Neural cell (in vitro differentiated cells): ENCODE data around the gene ADAMTS17. TPM values are rescaled to one million over a fixed set of nuclear protein-coding genes. Genes with fewer than 3 reads are reported as not detected.

Experiments
- H2AFZ ChIP-seq: fragments of 200-600, 300-800 bp; sonication (generic), shearing (Covaris generic); 2 replicates; pipeline ENCODE4 v1.6.0; 2014; ENCODE audit warnings: low read depth, mild to moderate bottlenecking, antibody characterized with exemption, low read length, moderate library complexity
- H3F3A ChIP-seq: fragments of 200-600 bp; shearing (Covaris generic); 2 replicates; pipeline ENCODE4 v1.6.1; 2016; ENCODE audit warnings: mild to moderate bottlenecking, moderate library complexity, mixed read lengths, antibody characterized with exemption, low read length; ENCODE audit not compliant: insufficient read depth, poor library complexity, severe bottlenecking
- H3K27ac ChIP-seq: fragments of 200-600, 300-800 bp; sonication (generic), shearing (Covaris generic); 2 replicates; pipeline ENCODE4 v1.5.1; 2014; ENCODE audit warnings: mild to moderate bottlenecking, low read length, moderate library complexity
- H3K27me3 ChIP-seq: fragments of 300-800, 200-600 bp; sonication (generic), shearing (Covaris generic); 2 replicates; pipeline ENCODE4 v1.6.0; 2014; ENCODE audit warnings: mild to moderate bottlenecking, low read depth, low read length, moderate library complexity; ENCODE audit not compliant: insufficient read depth
- H3K36me3 ChIP-seq: fragments of 300-800, 200-600 bp; sonication (generic), shearing (Covaris generic); 2 replicates; pipeline ENCODE4 v1.5.1; 2014; ENCODE audit warnings: mild to moderate bottlenecking, antibody characterized with exemption, low read length, moderate library complexity; ENCODE audit not compliant: insufficient read depth
- H3K4me2 ChIP-seq: fragments of 300-800, 200-600 bp; sonication (generic), shearing (Covaris generic); 2 replicates; pipeline ENCODE4 v1.6.0; 2014; ENCODE audit warnings: mild to moderate bottlenecking, low read length
- H3K4me3 ChIP-seq: fragments of 300-800, 200-600 bp; sonication (generic), shearing (Covaris generic); 2 replicates; pipeline ENCODE4 v1.5.1; 2014; ENCODE audit warnings: mild to moderate bottlenecking, low read length, moderate library complexity
- H3K79me2 ChIP-seq: fragments of 200-600 bp; shearing (Covaris generic); replicated peaks from 2 replicates; pipeline ENCODE4 v1.6.0; 2014; ENCODE audit warnings: mild to moderate bottlenecking, low read length, moderate library complexity; ENCODE audit not compliant: insufficient read depth
- H3K9ac ChIP-seq: fragments of 300-800, 200-600 bp; sonication (generic), shearing (Covaris generic); 2 replicates; pipeline ENCODE4 v1.6.1; 2016; ENCODE audit warnings: mild to moderate bottlenecking, low read length, mixed read lengths
- H3K9me2 ChIP-seq: fragments of 200-600 bp; shearing (Covaris generic); 2 replicates; pipeline ENCODE4 v1.6.1; 2016; ENCODE audit warnings: mild to moderate bottlenecking, low read length, mixed read lengths; ENCODE audit not compliant: insufficient read depth
- H3K9me3 ChIP-seq: fragments of 200-600, 300-800 bp; sonication (generic), shearing (Covaris generic); 2 replicates; pipeline ENCODE4 v1.6.1; 2016; ENCODE audit warnings: mild to moderate bottlenecking, mixed run types, low read length, moderate library complexity, mixed read lengths
- H4K20me1 ChIP-seq: fragments of 200-600 bp; shearing (Covaris generic); 2 replicates; pipeline ENCODE4 v1.6.1; 2016; ENCODE audit warnings: mild to moderate bottlenecking, mixed run types; ENCODE audit not compliant: insufficient read depth
- CTCF ChIP-seq: fragments of 450-650 bp; IDR thresholded peaks from 2 replicates; pipeline ENCODE4 v1.5.1; 2014; ENCODE audit warnings: antibody characterized with exemption, mild to moderate bottlenecking, moderate library complexity; ENCODE audit not compliant: poor library complexity, severe bottlenecking
- EP300 ChIP-seq: fragments of 450-650 bp; conservative IDR thresholded peaks from 2 replicates; pipeline ENCODE4 v1.6.1; 2014; ENCODE audit warnings: antibody characterized with exemption, mild to moderate bottlenecking, moderate library complexity; ENCODE audit not compliant: poor library complexity, severe bottlenecking
- EZH2 ChIP-seq: fragments of 200-600, 300-800 bp; shearing (Covaris generic), sonication (generic); IDR thresholded peaks from 2 replicates; pipeline ENCODE4 v1.6.1; 2014; ENCODE audit warnings: antibody characterized with exemption, low read length, borderline replicate concordance, mild to moderate bottlenecking; ENCODE audit not compliant: insufficient read depth, poor library complexity, severe bottlenecking
- MXI1 ChIP-seq: fragments of 450-650 bp; conservative IDR thresholded peaks from 2 replicates; pipeline ENCODE4 v1.6.1; 2014; ENCODE audit warnings: antibody characterized with exemption, mild to moderate bottlenecking; ENCODE audit not compliant: poor library complexity, severe bottlenecking
- POLR2AphosphoS5 ChIP-seq: IDR thresholded peaks from 2 replicates; pipeline ENCODE4 v1.6.1; 2012
- RAD21 ChIP-seq: fragments of 450-650 bp; conservative IDR thresholded peaks from 2 replicates; pipeline ENCODE4 v1.6.1; 2014; ENCODE audit warnings: antibody characterized with exemption, mild to moderate bottlenecking, moderate library complexity
- REST ChIP-seq: IDR thresholded peaks from 2 replicates; pipeline ENCODE4 v1.6.1; 2012; ENCODE audit warnings: borderline replicate concordance
- SMC3 ChIP-seq: fragments of 450-650 bp; conservative IDR thresholded peaks from 2 replicates; pipeline ENCODE4 v1.6.1; 2014; ENCODE audit warnings: antibody characterized with exemption, mild to moderate bottlenecking, moderate library complexity; ENCODE audit not compliant: poor library complexity
- TAF1 ChIP-seq: IDR thresholded peaks from 2 replicates; pipeline ENCODE4 v1.6.1; 2012; ENCODE audit warnings: low read depth
- polyA plus RNA-seq: library from polyadenylated mRNA; depleted of rRNA; stranded (reverse); fragments of >200 nt; gene quantifications from 2 replicates; pipeline ENCODE4 v1.2.3, GENCODE V29; 2014

The ADAMTS17 gene
- polyA plus RNA-seq, 1 donor from 2014 or later: 0.04 TPM

GRCh38 chr15:100279446-100279845 is 62.3 kb downstream of the ADAMTS17 start:
- no peaks in the 10 kb centered on the region for H3K9me2 ChIP-seq
- H4K20me1 ChIP-seq: no peaks in the 10 kb centered on the region
- no peak overlapping the region for H3K9ac ChIP-seq
- no peaks in the 10 kb centered on the region for H3K27me3 ChIP-seq
- H2AFZ ChIP-seq: no peak overlapping the region
- H3K27ac ChIP-seq: no peak overlapping the region
- H3K79me2 ChIP-seq: no peaks in the 10 kb centered on the region
- no peak for TF ChIP-seq RAD21
- TF ChIP-seq MXI1: no peak
- no peak for TF ChIP-seq POLR2AphosphoS5
- no peak for TF ChIP-seq EP300
- TF ChIP-seq SMC3: no peak
- no peak for TF ChIP-seq REST
- TF ChIP-seq TAF1: no peak
- no peak for TF ChIP-seq EZH2
- no peak for TF ChIP-seq CTCF
- H3K4me3 ChIP-seq: no peak overlapping the region
- H3K9me3 ChIP-seq: no peaks in the 10 kb centered on the region
- no peaks in the 10 kb centered on the region for H3K36me3 ChIP-seq
- H3K4me2 ChIP-seq: no peak overlapping the region
- H3F3A ChIP-seq: no peaks in the 10 kb centered on the region

GRCh38 chr15:100278596-100279380 is 63.0 kb downstream of the ADAMTS17 start:
- Histone ChIP-seq H3K9me3 (no peaks in the 10 kb centered on the region), H3K9me2 (no peaks in the 10 kb centered on the region), H3K36me3 (no peaks in the 10 kb centered on the region), H3K4me3 (no peak overlapping the region), H3K4me2 (no peak overlapping the region), H3K79me2 (no peaks in the 10 kb centered on the region), H3F3A (no peaks in the 10 kb centered on the region), H4K20me1 (no peaks in the 10 kb centered on the region), H3K9ac (no peak overlapping the region), H2AFZ (no peak overlapping the region), H3K27me3 (no peaks in the 10 kb centered on the region), H3K27ac (no peak overlapping the region)
- TF ChIP-seq SMC3 (no peak), TAF1 (no peak), RAD21 (no peak)
